GM21381 (cell line): ENCODE data around the gene COL9A3.
"Not testable (repeated sequence)": the region's sequence is repeated elsewhere in the genome, so short reads cannot be mapped to it uniquely, and the experiment has no call there.

ENCODE experiments used
- ATAC-seq: cut with Tn5 transposase; IDR thresholded peaks from one replicate; pipeline ENCODE4 v1.9.1; 2021; ENCODE audit warnings: mild to moderate bottlenecking, moderate library complexity; ENCODE audit not compliant: unreplicated experiment

The COL9A3 gene

DNA sequence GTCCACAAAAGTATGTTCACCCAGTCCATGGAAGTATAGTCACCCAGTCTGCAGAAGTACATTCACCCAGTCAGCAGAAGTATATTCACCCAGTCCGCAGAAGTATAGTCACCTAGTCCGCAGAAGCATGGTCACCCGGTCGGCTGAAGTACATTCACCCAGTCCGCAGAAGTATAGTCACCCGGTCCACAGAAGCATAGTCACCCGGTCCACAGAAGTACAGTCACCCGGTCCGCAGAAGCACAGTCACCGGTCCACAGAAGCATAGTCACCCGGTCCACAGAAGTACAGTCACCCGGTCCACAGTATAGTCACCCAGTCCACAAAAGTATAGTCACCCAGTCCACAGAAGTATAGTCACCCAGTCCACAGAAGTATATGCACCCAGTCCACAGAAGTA, 36.0 kb downstream of the COL9A3 start:
- no peak for ATAC-seq

DNA sequence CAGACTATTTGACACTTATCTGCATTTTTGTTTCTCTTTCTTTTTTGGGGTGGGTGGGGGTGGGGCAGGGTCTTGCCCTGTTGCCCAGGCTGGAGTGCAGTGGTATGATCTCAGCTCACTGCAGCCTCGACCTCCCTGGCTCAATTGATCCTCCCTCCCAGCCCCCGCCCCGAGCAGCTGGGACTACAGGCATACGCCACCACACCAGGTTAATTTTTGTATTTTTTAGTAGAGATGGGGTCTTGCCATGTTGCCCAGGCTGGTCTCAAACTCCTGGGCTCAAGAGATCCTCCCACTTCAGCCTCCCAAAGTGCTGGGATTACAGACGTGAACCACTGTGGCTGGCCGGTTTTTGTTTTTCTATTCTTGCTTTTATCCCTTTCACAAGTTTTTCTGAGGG, 36.5 kb downstream of the COL9A3 start:
- ATAC-seq: not testable (repeated sequence)

DNA sequence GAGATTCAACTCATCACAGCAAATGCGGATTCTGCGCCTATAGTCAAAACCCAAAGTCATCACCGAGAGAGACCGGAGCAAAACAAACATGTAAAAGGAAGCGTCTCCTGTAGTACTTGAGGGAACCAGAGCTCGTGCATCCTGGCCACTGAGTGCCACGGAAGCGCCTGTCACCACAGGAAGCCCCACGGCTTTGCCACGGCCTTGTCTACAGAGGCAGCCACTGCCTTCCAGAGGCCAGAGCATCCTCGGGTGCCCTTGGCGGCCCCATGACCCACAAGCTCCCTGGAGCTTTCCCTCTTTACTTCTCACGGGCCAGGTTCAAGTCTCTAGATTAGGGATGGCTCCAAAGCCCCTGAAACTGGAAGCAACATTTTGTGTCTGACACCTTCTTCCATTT, 37.3 kb downstream of the COL9A3 start:
- no peak for ATAC-seq

DNA sequence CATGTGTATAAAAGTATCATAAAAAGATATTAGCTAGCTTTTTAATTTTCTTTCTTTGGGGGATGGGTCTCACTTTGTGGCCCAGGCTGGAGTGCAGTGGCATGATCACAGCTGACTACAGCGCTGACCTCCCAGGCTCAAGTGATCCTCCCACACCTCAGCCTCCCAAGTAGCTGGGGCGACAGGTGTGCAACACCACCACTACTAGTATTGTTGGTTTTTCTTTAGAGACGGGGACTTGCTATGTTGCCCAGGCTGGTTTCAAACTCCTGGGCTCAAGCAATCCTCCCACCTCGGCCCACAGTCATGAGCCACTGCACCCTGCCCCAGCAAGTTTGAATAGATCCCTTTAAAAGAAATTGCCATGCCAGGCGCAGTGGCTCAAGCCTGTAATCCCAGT, 38.3 kb downstream of the COL9A3 start:
- ATAC-seq: no peak

DNA sequence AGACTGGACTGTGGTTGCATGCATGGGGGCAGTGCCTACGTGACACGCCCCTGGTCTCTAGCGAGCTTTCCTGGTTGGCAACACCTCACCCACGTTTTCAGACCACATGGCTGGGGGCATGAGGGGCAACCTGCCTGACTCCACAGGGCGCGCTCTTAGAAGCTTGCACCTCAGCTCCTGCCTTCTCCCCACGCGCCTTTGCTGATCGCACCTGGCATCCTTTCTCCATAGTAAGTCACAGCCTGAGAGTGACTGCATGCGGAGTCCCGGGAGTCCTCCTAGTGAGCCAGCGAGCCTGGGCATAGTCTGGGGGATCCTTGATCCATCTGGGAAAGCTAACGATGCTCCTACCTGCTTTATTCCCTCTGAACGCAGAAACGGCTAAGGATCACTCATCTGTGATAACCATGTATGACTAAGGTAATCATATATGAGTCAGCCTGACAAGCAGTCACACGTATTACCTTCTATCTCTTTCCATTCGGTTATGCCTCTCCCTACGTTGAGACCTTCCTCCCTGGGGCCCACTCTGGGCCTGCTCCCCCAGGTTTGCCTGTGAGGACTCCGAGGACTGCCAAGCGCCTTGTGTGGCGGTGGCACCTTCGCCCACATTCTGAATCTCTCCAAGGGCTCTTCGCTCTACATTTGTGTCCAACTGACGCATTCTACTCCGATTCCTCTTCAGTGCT, 40.2 kb downstream of the COL9A3 start:
- no peak for ATAC-seq

DNA sequence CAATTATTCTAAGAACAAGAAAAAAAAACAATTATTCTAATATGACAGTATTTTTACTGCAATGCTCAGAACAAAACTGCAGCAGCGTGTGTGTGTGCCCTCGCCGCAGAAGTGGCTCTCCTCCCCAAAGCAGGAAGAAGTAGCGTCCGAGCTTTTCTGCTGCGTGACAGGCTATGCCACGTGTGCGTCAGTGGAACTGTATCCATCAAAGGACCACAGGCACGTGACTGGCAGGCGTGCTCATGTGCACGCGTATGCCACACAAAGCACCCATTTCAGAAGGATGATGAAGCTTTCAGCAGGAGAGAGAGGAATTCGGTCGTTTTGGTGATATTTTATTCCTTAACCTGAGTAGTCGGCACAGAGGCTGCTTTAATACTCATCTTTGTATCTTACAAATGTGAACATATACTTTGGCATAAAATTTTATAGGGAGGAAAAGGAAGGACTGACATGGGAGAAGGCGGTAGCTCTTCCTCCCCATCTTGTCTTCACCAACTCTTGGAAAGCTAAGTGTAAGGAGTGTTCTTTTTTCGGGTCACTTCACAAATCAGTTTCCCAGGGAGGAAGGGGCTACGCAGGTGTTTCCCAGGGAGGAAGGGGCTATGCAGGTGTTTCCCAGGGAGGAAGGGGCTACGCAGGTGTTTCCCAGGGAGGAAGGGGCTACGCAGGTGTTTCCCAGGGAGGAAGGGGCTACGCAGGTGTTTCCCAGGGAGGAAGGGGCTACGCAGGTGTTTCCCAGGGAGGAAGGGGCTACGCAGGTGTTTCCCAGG, 41.4 kb downstream of the COL9A3 start:
- no peak for ATAC-seq

GRCh38 chr20:62859721-62860120, 42.9 kb downstream of the COL9A3 start:
- ATAC-seq: no peak

DNA sequence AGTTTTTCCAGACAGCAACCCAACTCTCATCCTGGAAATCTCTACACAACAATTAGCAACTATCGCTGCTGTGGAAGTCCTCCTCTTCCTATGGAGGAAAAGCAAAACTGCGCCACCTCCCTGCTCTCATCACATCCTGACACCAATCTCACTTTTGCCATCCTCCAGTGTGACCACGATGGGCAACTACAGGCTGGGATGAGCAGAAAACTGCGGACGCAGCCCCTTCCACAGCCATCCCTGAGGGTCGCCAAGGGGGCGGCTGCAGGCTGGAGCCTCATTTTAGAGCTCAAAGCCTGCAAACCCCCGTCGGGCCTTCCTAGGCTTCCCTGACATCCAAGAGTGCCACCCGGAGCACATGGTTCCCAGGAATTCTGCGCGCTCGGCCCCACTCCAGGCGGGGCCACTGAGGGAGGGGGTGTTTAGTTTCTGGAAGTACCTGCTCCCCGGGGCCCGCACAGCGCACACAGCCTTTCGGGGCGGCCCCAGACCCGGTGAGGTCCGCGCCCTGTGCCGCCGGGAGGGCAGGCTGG, 43.6 kb downstream of the COL9A3 start:
- no peak for ATAC-seq

- ATAC-seq: peak; percentile 34
Measured at GRCh38 chr20:62860924-62861691, 44.3 kb downstream of the COL9A3 start.

DNA sequence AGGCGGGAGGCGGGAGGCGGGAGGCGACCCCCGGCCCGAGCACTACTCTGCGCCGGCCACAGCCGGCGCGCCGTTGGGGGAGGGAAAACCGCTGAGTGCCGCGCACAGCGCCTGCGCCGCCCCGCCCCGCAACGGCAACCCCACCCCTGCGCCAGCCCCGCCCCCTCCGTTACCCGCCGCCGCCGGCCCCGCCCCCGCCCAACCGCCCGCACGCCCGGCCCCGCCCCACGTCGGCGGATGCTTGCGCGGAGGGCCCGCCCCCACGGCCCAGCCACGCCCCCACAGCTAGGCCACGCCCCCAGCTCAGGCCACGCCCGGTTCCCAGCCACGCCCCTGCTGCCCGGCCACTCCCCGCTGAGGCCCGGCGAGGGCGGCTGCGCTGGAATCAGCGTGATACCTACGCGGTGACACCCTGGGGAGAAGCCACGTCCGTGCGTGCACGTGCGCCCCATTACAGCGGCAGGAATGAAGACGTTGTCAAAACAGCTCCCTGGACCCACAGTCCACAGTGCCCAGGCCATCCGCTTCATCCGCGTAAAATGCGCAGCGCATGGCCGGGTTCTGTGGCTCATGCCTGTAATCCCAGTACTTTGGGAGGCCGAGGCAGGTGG, 45.0 kb downstream of the COL9A3 start, which contains the start of gene TCFL5:
TCFL5 (minus strand) TSS at position 97 of the 611 bp plus-strand sequence. CDS start 152 bp downstream, outside the sequence.
- ATAC-seq: peak; percentile 68

- ATAC-seq: no peak
Measured at GRCh38 chr20:62864207-62864606, 47.4 kb downstream of the COL9A3 start.

- no peak for ATAC-seq
Measured at GRCh38 chr20:62872184-62872847, 55.5 kb downstream of the COL9A3 start.

GRCh38 chr20:62872862-62873261, 56.0 kb downstream of the COL9A3 start:
- no peak for ATAC-seq

DNA sequence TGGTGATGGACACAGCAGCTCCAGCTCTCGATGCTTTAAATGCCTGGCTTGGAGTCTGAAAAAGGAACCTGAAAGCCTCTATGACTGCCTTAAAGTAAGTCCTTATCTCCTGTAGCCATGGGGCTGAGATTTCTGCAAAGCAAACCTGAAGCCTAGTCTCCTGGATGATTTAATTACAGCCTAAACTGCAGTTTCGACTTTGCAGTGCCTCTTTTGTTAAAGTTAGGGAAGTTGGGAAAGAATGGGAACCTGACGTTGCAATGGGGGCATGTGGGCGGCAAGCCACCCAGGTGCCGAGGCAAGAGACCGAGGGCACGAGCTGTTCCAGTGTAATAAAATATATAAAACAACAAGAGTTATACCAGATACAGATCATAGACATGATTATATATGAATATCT, 56.4 kb downstream of the COL9A3 start:
- ATAC-seq: no peak

GRCh38 chr20:62873681-62874031, 56.8 kb downstream of the COL9A3 start:
- ATAC-seq: not testable (repeated sequence)

- no peak for ATAC-seq
Measured at GRCh38 chr20:62874964-62875344, 58.1 kb downstream of the COL9A3 start.

- ATAC-seq: no peak
Measured at GRCh38 chr20:62875419-62876361, 58.8 kb downstream of the COL9A3 start.

DNA sequence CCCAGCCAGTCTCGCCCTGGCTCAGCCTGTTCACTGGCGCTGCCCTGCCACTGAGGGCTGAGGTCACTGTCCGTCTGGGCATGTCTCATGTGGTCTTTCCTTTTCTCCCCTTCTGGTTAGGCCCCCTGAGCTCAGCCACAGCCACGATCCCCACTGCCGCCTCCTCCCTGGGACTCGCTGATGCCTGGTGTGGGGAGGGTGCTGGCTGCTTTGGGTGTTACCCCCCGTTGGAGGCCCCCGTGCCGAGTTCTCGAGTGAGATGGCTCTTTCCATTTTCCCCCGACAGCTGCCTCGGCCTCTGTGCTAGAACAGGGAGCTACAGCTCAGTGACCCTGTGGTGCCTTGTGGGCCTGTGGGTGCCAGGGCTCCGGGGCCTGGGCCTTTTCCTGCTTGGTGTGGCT, 59.7 kb downstream of the COL9A3 start:
- ATAC-seq: no peak
